Central memory CD4-positive, alpha-beta T cell (primary cell): Measurements from ENCODE around the gene TMEM121.
"Not testable (repeated sequence)": the region's sequence is repeated elsewhere in the genome, so short reads cannot be mapped to it uniquely, and the experiment has no call there.

ENCODE experiments used
- DNase-seq: peaks from one replicate; pipeline ENCODE4 v3.0.0; 2022

The TMEM121 gene

GRCh38 chr14:105571181-105571951 lies 45.0 kb downstream of the TMEM121 start:
- DNase-seq = not testable (repeated sequence)

DNA sequence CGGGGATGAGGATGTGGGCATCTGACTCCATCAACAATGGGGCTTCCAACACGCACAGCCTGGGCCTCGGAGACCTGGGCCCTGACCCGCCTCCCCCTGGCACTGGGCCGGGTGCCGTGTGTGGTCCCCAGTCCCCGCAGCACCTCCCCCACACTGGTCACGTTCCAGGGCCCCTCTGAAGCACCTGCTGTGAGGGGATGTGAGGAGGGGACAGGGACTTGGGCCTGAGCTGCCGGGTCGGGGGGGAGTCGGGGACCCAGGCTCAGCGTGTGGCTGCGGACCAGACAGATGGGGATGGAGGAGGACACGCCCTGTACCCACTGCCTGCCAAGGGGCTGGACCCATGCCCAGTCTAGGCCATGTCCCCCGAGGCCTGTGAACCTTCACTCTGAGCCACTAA lies 45.7 kb downstream of the TMEM121 start:
- not testable (repeated sequence) for DNase-seq

DNA sequence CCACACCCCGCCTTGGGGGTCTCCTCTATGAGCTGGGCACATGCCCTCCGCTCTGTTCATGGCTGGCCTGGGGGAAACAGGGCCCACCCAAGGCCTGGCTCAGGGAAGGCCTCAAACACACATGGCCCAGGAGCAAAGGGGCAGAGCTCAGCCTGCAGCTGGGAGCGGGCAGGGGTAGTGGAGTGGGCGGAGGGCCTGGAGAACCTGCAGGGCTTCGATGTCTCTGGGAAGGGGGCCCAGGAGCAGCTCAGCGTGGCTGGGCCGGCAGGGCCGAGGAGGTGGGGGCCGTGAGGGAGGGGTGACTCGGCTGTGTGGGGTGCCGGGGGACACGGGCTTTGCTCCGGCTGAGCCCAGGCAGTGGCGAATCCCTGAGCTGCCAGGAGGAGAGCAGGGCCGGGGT lies 47.5 kb downstream of the TMEM121 start:
- not testable (repeated sequence) for DNase-seq

GRCh38 chr14:105574411-105574810 lies 48.0 kb downstream of the TMEM121 start:
- not testable (repeated sequence) for DNase-seq

DNA sequence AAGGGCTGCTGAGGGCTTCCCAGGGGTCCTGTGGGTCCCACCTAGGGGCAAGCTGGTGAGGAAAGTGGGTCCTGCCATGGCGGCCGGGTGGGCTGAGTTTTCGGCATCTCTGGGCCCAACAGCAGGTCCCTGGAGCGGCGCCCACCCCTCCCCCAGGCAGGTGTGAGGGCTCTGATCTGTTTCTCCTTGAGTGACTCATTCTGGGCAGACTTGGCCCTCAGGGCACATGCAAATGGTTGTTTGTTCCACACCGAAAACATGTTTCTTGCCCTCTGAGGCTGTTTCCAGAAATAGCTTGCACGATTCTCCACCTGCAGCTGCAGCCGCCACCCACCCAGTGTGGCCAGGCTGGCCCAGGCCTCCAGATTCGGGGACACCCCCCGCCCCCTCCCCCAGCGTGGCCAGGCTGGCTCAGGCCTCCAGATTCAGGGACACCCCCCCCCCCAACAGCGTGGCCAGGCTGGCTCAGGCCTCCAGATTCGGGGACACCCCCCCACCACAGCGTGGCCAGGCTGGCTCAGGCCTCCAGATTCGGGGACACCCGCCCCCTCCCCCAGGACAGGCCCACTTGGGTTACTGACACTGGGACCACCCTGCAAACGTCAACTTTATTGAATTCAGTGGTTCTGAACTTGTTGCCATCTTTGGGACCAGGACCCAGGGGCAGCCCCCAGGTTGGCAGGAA lies 48.8 kb downstream of the TMEM121 start:
- DNase-seq = not testable (repeated sequence)

- no peak for DNase-seq
Measured at GRCh38 chr14:105576525-105577088, 50.2 kb downstream of the TMEM121 start.

DNA sequence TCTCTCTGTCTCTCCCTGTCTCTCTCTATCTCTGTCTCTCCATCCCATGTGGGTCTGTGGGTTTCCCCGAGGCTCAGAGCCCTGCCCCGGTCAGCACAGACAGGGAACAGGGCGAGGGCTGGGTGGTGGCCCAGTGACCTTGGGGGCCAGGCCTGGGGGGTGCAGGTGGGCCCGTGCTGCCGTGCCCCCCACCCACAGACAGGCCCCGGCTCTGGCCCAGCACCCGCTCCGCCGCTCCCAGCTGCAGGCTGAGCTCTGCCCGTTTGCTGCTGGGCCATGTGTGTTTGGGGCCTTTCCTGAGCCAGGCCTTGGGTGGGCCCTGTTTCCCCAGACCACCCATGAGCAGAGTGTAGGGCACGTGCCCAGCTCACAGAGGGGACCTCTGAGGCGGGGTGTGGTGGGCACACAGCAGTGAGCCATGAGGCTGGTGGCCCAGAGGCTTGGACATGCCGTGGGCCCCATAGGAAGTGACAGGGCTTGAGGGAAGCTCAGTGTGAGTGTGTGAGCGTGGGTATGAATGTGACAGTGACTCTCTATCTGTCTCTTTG lies 51.0 kb downstream of the TMEM121 start:
- no peak for DNase-seq

- DNase-seq = no peak
Measured at GRCh38 chr14:105578070-105578469, 51.7 kb downstream of the TMEM121 start.

GRCh38 chr14:105579221-105579620 lies 52.8 kb downstream of the TMEM121 start:
- not testable (repeated sequence) for DNase-seq
